ENCODE results near the gene RXRG. TPM values are rescaled to one million over a fixed set of nuclear protein-coding genes. Genes with fewer than 3 reads are reported as not detected.
A peak's percentile ranks its signal among the peaks of the same experiment; 100 is the strongest.

Gene RXRG
- total and polyA plus RNA-seq, 2 donors (not counting 1 experiment from before 2014, with no cell fraction given): not detected

DNA sequence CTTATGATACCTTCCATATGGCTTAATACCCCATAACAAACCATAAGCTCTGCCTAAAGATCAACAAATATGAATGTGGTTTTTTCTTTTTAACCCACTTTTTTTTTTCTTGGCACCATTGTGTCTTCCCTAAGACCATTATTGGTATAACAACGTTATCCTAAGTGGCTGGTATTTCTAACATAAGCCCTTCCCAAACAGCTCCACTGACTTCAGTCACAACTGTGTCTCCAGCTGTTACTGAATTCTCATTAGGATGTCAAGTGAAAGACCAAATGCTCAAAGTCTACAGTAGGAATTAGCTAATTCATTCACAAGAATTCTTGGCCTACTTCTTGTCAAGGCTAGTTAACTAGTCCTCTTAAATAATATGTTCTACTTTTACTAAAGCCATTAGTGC, 4.2 kb upstream of the RXRG start:
- Histone ChIP-seq H3K27me3 (replicated peaks in 1 of 4; ENCODE audit: control extremely low read depth in 1 of 4, control insufficient read depth in 3 of 4, insufficient read depth in 4 of 4, low read length in 3 of 4) (peaks cover 0 to 29% (median 27%) of the 10 kb centered on the region in 4 experiments), H3K79me2 (ENCODE audit: control insufficient read depth, insufficient read depth, low read length) (no peaks in the 10 kb centered on the region), H3K9me3 (ENCODE audit: control extremely low read depth in 1 of 3, control insufficient read depth in 2 of 3, insufficient read depth in 1 of 3, low read length in 2 of 3) (no peaks in the 10 kb centered on the region), H3K4me2 (replicated peaks; ENCODE audit: low read depth, low read length, poor library complexity, severe bottlenecking) (no peak overlapping the region), H3K4me1 (ENCODE audit: control insufficient read depth in 2 of 2, insufficient read depth in 2 of 2, low read length in 2 of 2) (peaks cover 11 to 13% of the 10 kb centered on the region in 2 donors), H3K4me3 (ENCODE audit: control extremely low read depth in 1 of 5, extremely low read depth in 1 of 5, insufficient read depth in 1 of 5, low read depth in 2 of 5, low read length in 4 of 5) (no peak overlapping the region), H3K9ac (ENCODE audit: low read length) (no peak overlapping the region), H2AFZ (ENCODE audit: insufficient read depth, low read depth, low read length, poor library complexity, severe bottlenecking) (no peak overlapping the region), H3K27ac (ENCODE audit: low read length in 2 of 2) (no peak overlapping the region), H3K36me3 (replicated peaks in 1 of 2; ENCODE audit: control extremely low read depth in 1 of 2, control insufficient read depth in 1 of 2, extremely low read depth in 1 of 2, insufficient read depth in 2 of 2, low read length in 1 of 2) (no peaks in the 10 kb centered on the region), H4K20me1 (ENCODE audit: control insufficient read depth, insufficient read depth, low read length, poor library complexity, severe bottlenecking) (no peaks in the 10 kb centered on the region)
- ChIA-PET CTCF (interaction anchor here (0.6 kb wide), 1 partner anchor 142 kb away, joined by 5 read pairs; no protein-coding TSS in a partner anchor), POLR2A (no interaction called here)
- Mint-ChIP-seq H3K27ac (no peak overlapping the region), H3K27me3 (peaks cover 44% of the 10 kb centered on the region), H3K4me3 (no peak overlapping the region), H3K4me1 (no peaks in the 10 kb centered on the region), H3K9me3 (ENCODE audit: insufficient read depth) (no peaks in the 10 kb centered on the region)
- DNase-seq (no peak), ATAC-seq (ENCODE audit: low read depth) (no peak)
- TF ChIP-seq, protein P1, sequence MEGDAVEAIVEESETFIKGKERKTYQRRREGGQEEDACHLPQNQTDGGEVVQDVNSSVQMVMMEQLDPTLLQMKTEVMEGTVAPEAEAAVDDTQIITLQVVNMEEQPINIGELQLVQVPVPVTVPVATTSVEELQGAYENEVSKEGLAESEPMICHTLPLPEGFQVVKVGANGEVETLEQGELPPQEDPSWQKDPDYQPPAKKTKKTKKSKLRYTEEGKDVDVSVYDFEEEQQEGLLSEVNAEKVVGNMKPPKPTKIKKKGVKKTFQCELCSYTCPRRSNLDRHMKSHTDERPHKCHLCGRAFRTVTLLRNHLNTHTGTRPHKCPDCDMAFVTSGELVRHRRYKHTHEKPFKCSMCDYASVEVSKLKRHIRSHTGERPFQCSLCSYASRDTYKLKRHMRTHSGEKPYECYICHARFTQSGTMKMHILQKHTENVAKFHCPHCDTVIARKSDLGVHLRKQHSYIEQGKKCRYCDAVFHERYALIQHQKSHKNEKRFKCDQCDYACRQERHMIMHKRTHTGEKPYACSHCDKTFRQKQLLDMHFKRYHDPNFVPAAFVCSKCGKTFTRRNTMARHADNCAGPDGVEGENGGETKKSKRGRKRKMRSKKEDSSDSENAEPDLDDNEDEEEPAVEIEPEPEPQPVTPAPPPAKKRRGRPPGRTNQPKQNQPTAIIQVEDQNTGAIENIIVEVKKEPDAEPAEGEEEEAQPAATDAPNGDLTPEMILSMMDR (IDR thresholded peaks at IDR 0.05): no peak
- no peak for TF ChIP-seq EZH2 (IDR thresholded peaks at IDR 0.05; ENCODE audit: borderline replicate concordance, insufficient read depth, low read depth, low read length, poor library complexity, severe bottlenecking)
- WGBS (ENCODE audit: insufficient coverage): no CpG with 5 or more reads among the region's 1 CpG
- intact Hi-C loops (cut with micrococcal nuclease): no loop called here

DNA sequence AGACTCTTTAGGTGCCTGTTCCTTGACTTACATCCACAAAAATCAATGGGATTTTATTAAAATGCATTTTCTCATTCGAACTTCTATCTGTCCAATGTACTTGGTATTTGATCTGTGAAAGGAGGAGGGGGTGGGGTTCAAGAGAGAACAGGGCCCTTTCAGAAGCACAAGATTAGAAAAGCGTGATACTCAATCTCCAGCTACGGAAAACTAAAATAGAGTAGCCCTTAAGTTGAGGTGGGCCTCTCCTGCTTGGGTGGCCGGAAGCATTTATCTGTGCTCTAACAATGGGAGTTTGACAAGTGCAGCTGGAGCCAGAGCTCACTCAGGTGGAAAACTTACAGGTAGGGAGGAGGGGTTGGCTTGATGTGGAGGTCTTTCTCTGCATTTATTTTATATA, 462 bp upstream of the RXRG start:
- CTCF ChIA-PET: no interaction called here
- Histone ChIP-seq H3K4me1 (ENCODE audit: control insufficient read depth in 2 of 2, insufficient read depth in 2 of 2, low read length in 2 of 2) (peaks cover 13 to 16% of the 10 kb centered on the region in 2 donors), H3K9ac (ENCODE audit: low read length) (no peak overlapping the region), H3K79me2 (ENCODE audit: control insufficient read depth, insufficient read depth, low read length) (no peaks in the 10 kb centered on the region), H3K36me3 (replicated peaks in 1 of 2; ENCODE audit: control extremely low read depth in 1 of 2, control insufficient read depth in 1 of 2, extremely low read depth in 1 of 2, insufficient read depth in 2 of 2, low read length in 1 of 2) (no peaks in the 10 kb centered on the region), H3K9me3 (ENCODE audit: control extremely low read depth in 1 of 3, control insufficient read depth in 2 of 3, insufficient read depth in 1 of 3, low read length in 2 of 3) (no peaks in the 10 kb centered on the region), H3K27ac (ENCODE audit: low read length in 2 of 2) (no peak overlapping the region), H3K4me2 (replicated peaks; ENCODE audit: low read depth, low read length, poor library complexity, severe bottlenecking) (peak overlapping the region; percentile 46), H2AFZ (ENCODE audit: insufficient read depth, low read depth, low read length, poor library complexity, severe bottlenecking) (peak overlapping the region; percentile 60), H3K27me3 (replicated peaks in 1 of 4; ENCODE audit: control extremely low read depth in 1 of 4, control insufficient read depth in 3 of 4, insufficient read depth in 4 of 4, low read length in 3 of 4) (peaks cover 0 to 57% (median 37%) of the 10 kb centered on the region in 4 experiments), H4K20me1 (ENCODE audit: control insufficient read depth, insufficient read depth, low read length, poor library complexity, severe bottlenecking) (no peaks in the 10 kb centered on the region), H3K4me3 (ENCODE audit: control extremely low read depth in 1 of 5, extremely low read depth in 1 of 5, insufficient read depth in 1 of 5, low read depth in 2 of 5, low read length in 4 of 5) (no peak overlapping the region)
- Mint-ChIP-seq H3K4me1 (no peaks in the 10 kb centered on the region), H3K27ac (no peak overlapping the region), H3K4me3 (no peak overlapping the region), H3K27me3 (peaks cover 56% of the 10 kb centered on the region), H3K9me3 (ENCODE audit: insufficient read depth) (no peaks in the 10 kb centered on the region)
- TF ChIP-seq, protein P1 (IDR thresholded peaks at IDR 0.05): no peak
- TF ChIP-seq EZH2 (IDR thresholded peaks at IDR 0.05; ENCODE audit: borderline replicate concordance, insufficient read depth, low read depth, low read length, poor library complexity, severe bottlenecking): no peak
- DNase-seq (no peak), ATAC-seq (ENCODE audit: low read depth) (no peak)
- intact Hi-C loops (cut with micrococcal nuclease): no loop called here
- WGBS (ENCODE audit: insufficient coverage): 77% methylated on average over 2 of the region's 4 CpGs
- POLR2A ChIA-PET: no interaction called here

All from B cell (primary cell).